WI38 (cell line): Measurements from ENCODE around the gene ENPP3.
"Not testable (repeated sequence)": the region's sequence is repeated elsewhere in the genome, so short reads cannot be mapped to it uniquely, and the experiment has no call there.

Experiments used
- H3K4me3 ChIP-seq: 2 replicates; pipeline ENCODE4 v1.5.1; 2011; ENCODE audit warnings: low read depth, mild to moderate bottlenecking, control low read depth, low read length
- TF ChIP-seq, protein P1 (sequence below): IDR thresholded peaks from 2 replicates; pipeline ENCODE4 v1.5.1; 2012; ENCODE audit warnings: low read depth, mild to moderate bottlenecking, control low read depth, low read length

The ENPP3 gene

DNA sequence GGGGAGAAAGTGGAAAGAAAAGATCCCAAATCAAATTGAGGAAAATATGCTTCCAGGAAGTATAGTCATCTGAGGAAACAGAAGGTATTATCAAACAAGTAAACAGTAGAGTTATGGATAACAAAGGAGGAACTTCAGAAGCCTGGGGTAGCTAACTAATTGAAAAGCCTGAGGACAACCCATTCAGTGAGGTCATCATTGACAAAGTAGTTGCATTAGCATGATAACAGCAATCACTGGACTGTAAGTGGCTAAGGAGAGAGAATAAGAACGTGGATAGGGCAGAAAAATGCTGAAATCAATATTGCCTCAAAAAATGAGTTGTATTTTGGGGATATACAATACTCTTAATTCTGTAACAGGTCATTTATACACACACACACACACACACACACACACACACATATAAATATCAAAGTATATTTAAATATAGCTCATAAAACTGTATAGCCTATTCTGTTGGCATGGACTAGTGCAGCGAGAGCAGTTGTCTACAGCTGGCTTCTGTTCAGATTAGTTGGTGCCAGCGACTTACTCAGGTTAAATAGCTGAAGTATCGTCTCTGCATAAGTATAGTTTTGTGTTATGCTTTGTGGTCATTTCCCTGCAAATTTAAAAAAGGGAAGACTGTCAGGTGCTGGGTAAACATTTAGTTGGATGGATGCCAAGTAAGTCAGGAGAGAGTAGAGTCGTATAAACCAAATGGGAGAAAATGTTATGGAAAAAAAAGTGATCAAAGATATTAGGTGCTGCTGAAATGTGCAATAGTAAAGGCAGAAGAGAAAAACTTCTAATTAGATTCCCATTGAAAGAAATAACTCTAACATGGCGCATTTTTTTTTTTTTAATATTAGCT lies 107.6 kb downstream of the ENPP3 start:
- TF ChIP-seq, protein P1, sequence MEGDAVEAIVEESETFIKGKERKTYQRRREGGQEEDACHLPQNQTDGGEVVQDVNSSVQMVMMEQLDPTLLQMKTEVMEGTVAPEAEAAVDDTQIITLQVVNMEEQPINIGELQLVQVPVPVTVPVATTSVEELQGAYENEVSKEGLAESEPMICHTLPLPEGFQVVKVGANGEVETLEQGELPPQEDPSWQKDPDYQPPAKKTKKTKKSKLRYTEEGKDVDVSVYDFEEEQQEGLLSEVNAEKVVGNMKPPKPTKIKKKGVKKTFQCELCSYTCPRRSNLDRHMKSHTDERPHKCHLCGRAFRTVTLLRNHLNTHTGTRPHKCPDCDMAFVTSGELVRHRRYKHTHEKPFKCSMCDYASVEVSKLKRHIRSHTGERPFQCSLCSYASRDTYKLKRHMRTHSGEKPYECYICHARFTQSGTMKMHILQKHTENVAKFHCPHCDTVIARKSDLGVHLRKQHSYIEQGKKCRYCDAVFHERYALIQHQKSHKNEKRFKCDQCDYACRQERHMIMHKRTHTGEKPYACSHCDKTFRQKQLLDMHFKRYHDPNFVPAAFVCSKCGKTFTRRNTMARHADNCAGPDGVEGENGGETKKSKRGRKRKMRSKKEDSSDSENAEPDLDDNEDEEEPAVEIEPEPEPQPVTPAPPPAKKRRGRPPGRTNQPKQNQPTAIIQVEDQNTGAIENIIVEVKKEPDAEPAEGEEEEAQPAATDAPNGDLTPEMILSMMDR = no peak
- no peak overlapping the region for H3K4me3 ChIP-seq

DNA sequence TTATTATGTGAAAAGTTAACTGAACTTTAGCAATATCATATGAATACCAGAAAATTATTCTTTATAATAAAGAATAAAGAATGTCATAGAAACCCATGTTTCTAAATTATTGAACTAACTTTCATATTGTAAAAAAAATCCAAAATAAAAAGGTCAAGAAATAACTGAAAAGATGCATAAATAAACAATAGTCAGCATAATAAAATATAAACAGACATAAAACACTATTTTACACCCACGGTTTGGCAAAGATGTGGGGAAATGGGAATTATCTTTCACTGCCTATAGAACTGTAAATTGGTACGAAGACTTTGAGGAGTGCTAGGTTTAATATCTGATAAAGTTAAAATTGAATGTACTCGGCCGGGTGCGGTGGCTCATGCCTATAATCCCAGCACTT lies 108.4 kb downstream of the ENPP3 start:
- TF ChIP-seq, protein P1 = no peak
- no peak overlapping the region for H3K4me3 ChIP-seq

DNA sequence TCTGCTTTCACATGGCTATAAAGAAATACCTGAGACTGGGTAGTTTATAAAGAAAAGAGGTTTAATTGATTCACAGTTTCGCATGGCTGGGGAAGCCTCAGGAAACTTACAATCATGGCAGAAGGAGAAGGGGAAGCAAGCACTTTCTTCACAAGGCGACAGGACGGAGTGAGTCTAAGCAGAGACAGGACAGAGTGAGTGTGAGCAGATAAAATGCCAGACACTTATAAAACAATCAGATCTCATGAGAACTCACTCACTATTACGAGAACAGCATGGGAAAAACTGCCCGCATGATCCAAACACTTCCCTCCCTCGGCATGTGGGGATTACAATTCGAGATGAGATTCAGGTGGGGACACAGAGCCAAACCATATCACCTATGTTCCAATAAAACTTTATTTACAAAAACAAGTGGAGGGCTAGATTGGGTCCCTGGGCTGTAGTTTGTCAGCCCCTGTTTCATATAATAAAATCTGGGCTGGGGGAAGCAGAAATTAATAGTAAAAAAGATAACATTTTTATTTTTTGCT lies 110.8 kb downstream of the ENPP3 start:
- TF ChIP-seq, protein P1 = no peak
- H3K4me3 ChIP-seq = no peak overlapping the region

DNA sequence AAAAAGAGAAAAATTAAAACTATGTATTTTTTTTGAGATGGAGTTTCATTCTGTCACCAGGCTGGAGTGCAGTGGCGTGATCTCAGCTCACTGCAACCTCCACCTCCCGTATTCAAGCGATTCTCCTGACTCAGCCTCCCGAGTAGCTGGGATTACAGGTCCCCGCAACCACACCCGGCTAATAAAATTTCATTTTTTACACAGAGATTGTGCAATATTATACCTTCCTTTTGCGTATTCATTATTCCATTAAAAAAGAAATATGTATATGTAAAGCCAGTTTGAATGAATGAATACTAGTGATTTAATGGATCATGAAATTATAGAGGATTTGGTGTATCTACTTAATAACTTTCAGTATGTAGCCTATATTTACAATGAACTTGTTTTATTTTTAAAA lies 111.9 kb downstream of the ENPP3 start:
- TF ChIP-seq, protein P1 = no peak
- no peak overlapping the region for H3K4me3 ChIP-seq

DNA sequence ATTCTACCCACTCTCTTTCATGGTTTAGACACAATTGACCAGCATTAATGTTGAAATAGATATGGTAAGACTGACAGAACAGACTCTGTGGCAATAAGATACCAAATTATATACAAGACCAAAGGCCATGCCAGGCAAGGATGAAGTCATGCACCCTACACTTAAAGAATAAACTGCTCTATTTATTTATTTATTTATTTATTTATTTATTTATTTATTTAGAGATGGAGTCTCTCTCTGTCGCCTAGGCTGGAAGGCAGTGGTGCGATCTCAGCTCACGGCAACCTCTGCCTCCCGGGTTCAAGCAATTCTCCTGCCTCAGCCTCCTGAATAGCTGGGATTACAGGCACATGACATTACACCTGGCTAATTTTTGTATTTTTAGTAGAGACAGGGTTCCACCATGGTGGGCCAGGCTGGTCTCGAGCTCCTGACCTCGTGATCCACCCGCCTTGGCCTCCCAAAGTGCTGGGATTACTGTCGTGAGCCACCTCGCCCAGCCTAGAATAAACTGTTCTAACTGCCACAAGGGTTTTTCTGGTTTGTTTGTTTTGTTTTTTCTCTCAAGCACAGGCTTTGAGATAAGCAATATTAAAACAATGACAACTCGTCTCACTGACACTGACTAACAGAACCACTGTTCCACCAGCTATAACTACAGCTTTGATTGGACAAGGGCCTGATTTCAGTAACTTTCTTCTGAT lies 114.1 kb downstream of the ENPP3 start:
- not testable (repeated sequence) for H3K4me3 ChIP-seq

DNA sequence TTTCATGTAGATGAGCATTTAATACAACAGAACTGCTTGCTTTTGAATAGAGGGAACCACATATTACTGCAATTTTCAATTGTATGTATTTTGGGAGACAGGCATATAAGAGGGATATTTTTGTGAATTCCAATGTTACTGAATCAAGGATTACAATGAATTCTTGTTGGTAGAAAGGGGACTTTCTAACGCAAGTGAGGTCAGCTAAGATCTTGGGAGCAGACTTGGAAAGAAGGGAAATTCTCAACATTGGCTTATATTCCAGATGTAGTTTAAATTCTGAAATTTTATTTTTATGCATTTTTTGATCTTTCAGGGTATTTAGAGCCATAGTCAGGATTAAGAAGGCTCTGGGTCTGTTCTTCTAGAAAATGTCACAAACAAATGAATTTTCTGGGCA lies 117.0 kb downstream of the ENPP3 start:
- H3K4me3 ChIP-seq = no peak overlapping the region
- TF ChIP-seq, protein P1 = no peak

DNA sequence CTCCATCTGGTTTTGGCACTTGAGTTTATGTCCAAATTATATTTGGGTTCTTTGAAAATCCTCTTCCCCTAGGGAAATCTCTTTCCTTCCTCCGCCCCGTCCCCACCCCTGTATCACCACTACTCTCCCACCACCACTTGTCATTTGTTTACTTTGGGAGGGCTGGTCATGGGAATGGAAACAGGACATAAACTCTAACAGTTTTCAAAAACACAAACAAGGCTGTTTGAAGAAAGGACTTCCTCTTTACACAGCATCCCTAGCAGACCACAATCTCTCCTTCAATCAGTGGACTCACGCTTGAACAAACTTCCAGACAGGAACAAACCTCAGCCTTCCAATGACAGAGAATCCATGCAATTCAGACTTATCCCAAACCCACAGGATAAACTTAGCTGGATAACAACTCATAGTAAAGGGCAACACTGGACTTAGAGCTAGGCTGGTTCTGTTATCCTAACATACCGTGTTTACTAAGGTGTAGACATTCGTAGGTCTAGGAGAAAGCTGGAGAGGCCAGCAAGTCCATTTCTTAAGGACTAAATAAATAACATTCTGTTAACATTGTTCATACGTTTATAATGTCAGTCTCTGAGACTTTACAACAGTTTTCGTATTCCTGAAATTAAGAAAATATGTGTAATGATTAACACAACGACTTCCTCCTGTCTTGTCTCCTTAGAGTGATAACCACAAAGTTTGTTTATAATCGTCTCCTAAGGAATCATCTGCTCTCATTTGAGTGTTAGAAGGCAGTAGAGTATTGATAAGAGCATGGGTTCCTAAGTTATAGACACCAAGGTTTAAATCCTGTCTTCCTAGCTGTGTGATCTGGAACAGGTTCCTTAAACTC lies 117.8 kb downstream of the ENPP3 start:
- no peak overlapping the region for H3K4me3 ChIP-seq
- TF ChIP-seq, protein P1 = no peak
